GM12801 (cell line): ENCODE data around the gene ADRA2A.

ENCODE experiments used
- CTCF ChIP-seq: IDR thresholded peaks from one replicate; pipeline ENCODE4 v1.5.1; 2011; ENCODE audit warnings: control low read depth; ENCODE audit not compliant: insufficient read length; ENCODE audit errors: extremely low read depth

Gene ADRA2A

GRCh38 chr10:111113238-111113960, 36.6 kb downstream of the ADRA2A start:
- TF ChIP-seq CTCF = no peak

- no peak for TF ChIP-seq CTCF
These were observed 37.3 kb downstream of the ADRA2A start for GRCh38 chr10:111113961-111114757.

- no peak for TF ChIP-seq CTCF
These were observed 38.1 kb downstream of the ADRA2A start for GRCh38 chr10:111114758-111115500.

- no peak for TF ChIP-seq CTCF
These were observed 39.4 kb downstream of the ADRA2A start for GRCh38 chr10:111116211-111116610.

- no peak for TF ChIP-seq CTCF
These were observed 40.1 kb downstream of the ADRA2A start for GRCh38 chr10:111116762-111117445.

GRCh38 chr10:111117528-111118277, 40.9 kb downstream of the ADRA2A start:
- TF ChIP-seq CTCF = no peak
